K562 (cell line): ENCODE measurements around the gene HDAC2. TPM values are rescaled to one million over a fixed set of nuclear protein-coding genes. Genes with fewer than 3 reads are reported as not detected.

Experiments used
- CEBPB ChIP-seq: fragments of 450-650 bp; IDR thresholded peaks from 2 replicates; pipeline ENCODE4 v1.6.1; 2016; ENCODE audit warnings: missing genetic modification characterization, missing compliant biosample characterization
- CHD4 ChIP-seq: fragments of 200-600 bp; sonication (generic); IDR thresholded peaks from 3 replicates; pipeline ENCODE4 v1.6.1; 2012; ENCODE audit warnings: low read depth, mild to moderate bottlenecking, mixed read lengths, low read length, inconsistent platforms; ENCODE audit not compliant: insufficient read depth, insufficient replicate concordance, poor library complexity, severe bottlenecking
- DNMT1 ChIP-seq: fragments of 450-650 bp; IDR thresholded peaks from 2 replicates; pipeline ENCODE4 v1.6.1; 2016; ENCODE audit warnings: antibody characterized with exemption, mild to moderate bottlenecking
- E2F6 ChIP-seq, 2 experiments: IDR thresholded peaks; 2 replicates each; pipeline ENCODE4 v1.6.1; 2011; ENCODE audit warnings: borderline replicate concordance in 1 of 2, control low read depth in 1 of 2, low read depth in 1 of 2, low read length in 1 of 2, mild to moderate bottlenecking in 1 of 2, mixed read lengths in 1 of 2, moderate library complexity in 1 of 2; ENCODE audit not compliant: insufficient read depth in 1 of 2, insufficient read length in 1 of 2, poor library complexity in 1 of 2, severe bottlenecking in 1 of 2; ENCODE audit errors: extremely low read depth in 1 of 2
- FOXJ3 ChIP-seq: sonication (generic); formaldehyde crosslinking; IDR thresholded peaks from 2 replicates; pipeline ENCODE4 v1.4.0; 2020; ENCODE audit warnings: mild to moderate bottlenecking, missing genetic modification reagents
- MAZ ChIP-seq, 2 experiments: fragments of 450-650 bp in 1 of 2; sonication (generic) in 1 of 2; formaldehyde crosslinking; IDR thresholded peaks in 1 of 2; conservative IDR thresholded peaks in 1 of 2; 2 replicates each; pipeline versions ENCODE4 v1.4.0 to v1.5.0; 2020; ENCODE audit warnings: mild to moderate bottlenecking in 1 of 2, missing genetic modification reagents in 1 of 2
- MGA ChIP-seq: fragments of 450-650 bp; IDR thresholded peaks from 2 replicates; pipeline ENCODE4 v1.6.1; 2016; ENCODE audit warnings: mild to moderate bottlenecking, moderate library complexity
- NRF1 ChIP-seq, 2 experiments: fragments of 450-650 bp; IDR thresholded peaks in 1 of 2; conservative IDR thresholded peaks in 1 of 2; 2 replicates each; pipeline ENCODE4 v1.6.1; 2014; ENCODE audit warnings: mild to moderate bottlenecking in 2 of 2
- PML ChIP-seq: IDR thresholded peaks from 2 replicates; pipeline ENCODE4 v1.6.1; 2012; ENCODE audit warnings: low read length, inconsistent platforms
- TAL1 ChIP-seq: fragments of 450-650 bp; IDR thresholded peaks from 2 replicates; pipeline ENCODE4 v1.6.1; 2016; ENCODE audit warnings: mild to moderate bottlenecking
- ZNF586 ChIP-seq: fragments of 450-650 bp; formaldehyde crosslinking; conservative IDR thresholded peaks from 2 replicates; pipeline ENCODE4 v1.4.0; 2020; ENCODE audit warnings: mild to moderate bottlenecking, moderate library complexity
- polyA plus RNA-seq, 8 experiments: library from polyadenylated mRNA; depleted of rRNA in 4 of 8; stranded (reverse) in 5 of 8; unstranded in 3 of 8; fragments of >200 nt; fragmentation: Nextera tagmentation in 2 of 8; fragmentation: Illumina TruSeq in 1 of 8; extraction: Ambion mirVana in 2 of 8; extraction: Trizol in 1 of 8; gene quantifications; 2 replicates each; pipeline versions ENCODE4 v1.2.1 to v1.2.3, GENCODE V29; 2011 to 2014; ENCODE audit warnings: inconsistent platforms in 1 of 8, missing spikeins in 1 of 8
- total RNA-seq, 7 experiments: library from RNA; depleted of rRNA in 6 of 7; stranded (reverse); fragments of >200 nt in 6 of 7; fragmentation: Illumina TruSeq in 2 of 7; extraction: Trizol in 2 of 7; gene quantifications; 2 replicates each; pipeline versions ENCODE4 v1.2.1 to v1.2.3, GENCODE V29; 2011 to 2021; ENCODE audit warnings: low replicate concordance in 1 of 7
- TF ChIP-seq, protein P1 (sequence below), 2 experiments: fragments of 450-650 bp in 1 of 2; sonication (generic) in 1 of 2; formaldehyde crosslinking; conservative IDR thresholded peaks; 2 replicates each; pipeline versions ENCODE4 v1.4.0 to v1.8.1; 2020 to 2022; ENCODE audit warnings: mild to moderate bottlenecking in 1 of 2, missing genetic modification reagents in 1 of 2

The HDAC2 gene
- total and polyA plus RNA-seq, 9 of the 15 experiments (the other 6 are each of a cell fraction or from before 2014, with no cell fraction given), result 67.0 to 277 (median 151) TPM

DNA sequence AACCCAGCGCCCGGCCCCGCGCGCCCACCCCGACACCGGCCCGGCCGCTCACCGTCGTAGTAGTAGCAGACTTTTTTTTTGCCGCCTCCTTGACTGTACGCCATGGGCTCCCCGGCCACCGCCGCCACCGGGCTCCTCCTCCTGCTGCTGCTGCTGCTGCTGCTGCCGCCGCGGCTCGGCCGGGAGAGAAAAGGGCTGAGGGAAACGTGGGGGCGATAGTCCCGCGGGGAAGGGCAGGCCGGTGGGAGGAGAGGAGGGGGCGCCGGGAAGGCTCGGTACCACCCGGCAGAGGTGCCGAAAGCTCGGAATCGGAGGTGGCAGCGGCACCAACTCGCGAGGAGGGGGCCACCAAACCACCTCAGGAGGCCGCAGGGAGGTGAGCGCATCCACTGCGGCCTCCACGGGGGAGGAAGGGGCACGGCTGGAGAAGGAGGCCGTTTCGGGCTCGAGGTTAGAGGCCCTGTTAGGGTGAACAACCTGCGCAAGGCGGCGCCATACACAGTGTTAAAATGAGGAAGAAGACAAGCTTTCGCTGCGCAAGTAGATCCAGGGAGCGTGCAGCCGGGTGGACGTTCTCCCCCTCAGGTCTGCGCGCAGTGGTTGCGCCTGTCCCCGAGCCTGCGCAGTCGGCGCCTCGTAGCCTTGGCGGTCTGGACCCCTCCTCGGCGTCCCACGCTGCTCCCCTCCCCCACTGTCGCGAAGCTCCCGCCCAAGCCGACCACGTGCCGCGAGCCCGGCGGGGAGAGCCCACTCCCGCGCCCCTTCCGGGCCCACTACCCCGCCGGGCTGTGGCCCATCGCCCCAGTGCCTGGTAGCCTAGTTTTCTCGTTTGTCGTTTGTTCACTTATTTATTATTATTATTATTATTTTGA, at the start of gene HDAC2 (continued):
- TF ChIP-seq, protein P1, sequence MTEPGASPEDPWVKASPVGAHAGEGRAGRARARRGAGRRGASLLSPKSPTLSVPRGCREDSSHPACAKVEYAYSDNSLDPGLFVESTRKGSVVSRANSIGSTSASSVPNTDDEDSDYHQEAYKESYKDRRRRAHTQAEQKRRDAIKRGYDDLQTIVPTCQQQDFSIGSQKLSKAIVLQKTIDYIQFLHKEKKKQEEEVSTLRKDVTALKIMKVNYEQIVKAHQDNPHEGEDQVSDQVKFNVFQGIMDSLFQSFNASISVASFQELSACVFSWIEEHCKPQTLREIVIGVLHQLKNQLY (CRISPR knock-in tag; conservative IDR thresholded peaks at IDR 0.05), result peak in 1 of 2 experiments; percentile 90; a peak in 1 of 4 replicates
- TF ChIP-seq NRF1 (conservative IDR thresholded peaks at IDR 0.05 in 1 of 2, IDR thresholded peaks at IDR 0.05 in 1 of 2), result peak; percentile 94 to 96
- peak; percentile 88 to 93 for TF ChIP-seq MAZ (CRISPR knock-in tag; conservative IDR thresholded peaks at IDR 0.05 in 1 of 2, IDR thresholded peaks at IDR 0.05 in 1 of 2)
- TF ChIP-seq ZNF586 (CRISPR knock-in tag), result no peak
- TF ChIP-seq CHD4, result no peak
- TF ChIP-seq FOXJ3, result no peak
- TF ChIP-seq CEBPB, result no peak
- TF ChIP-seq MGA, result peak; percentile 100
- TF ChIP-seq PML, result no peak; the same call in 1 of the 2 replicates
- peak; percentile 100 for TF ChIP-seq E2F6 (IDR thresholded peaks at IDR 0.05; ENCODE audit: borderline replicate concordance in 1 of 2, extremely low read depth in 1 of 2, insufficient read depth in 1 of 2, insufficient read length in 1 of 2, low read depth in 1 of 2, low read length in 1 of 2, poor library complexity in 1 of 2, severe bottlenecking in 1 of 2)
- TF ChIP-seq DNMT1, result no peak
- TF ChIP-seq TAL1, result peak; percentile 5; the same call in 1 of the 2 replicates
